AG08395 (cell line): ENCODE measurements around the gene CHFR.
A peak's percentile ranks its signal among the peaks of the same experiment; 100 is the strongest.
"Not testable (repeated sequence)": the region's sequence is repeated elsewhere in the genome, so short reads cannot be mapped to it uniquely, and the experiment has no call there.

Experiments used
- DNase-seq: peaks from one replicate; pipeline ENCODE4 v3.0.0; 2012; ENCODE audit warnings: mixed read lengths, low spot score

CHFR gene

GRCh38 chr12:132874620-132875019, 12.8 kb downstream of the CHFR start:
- DNase-seq = not testable (repeated sequence)

GRCh38 chr12:132874175-132874574, 13.2 kb downstream of the CHFR start:
- DNase-seq = no peak

DNA sequence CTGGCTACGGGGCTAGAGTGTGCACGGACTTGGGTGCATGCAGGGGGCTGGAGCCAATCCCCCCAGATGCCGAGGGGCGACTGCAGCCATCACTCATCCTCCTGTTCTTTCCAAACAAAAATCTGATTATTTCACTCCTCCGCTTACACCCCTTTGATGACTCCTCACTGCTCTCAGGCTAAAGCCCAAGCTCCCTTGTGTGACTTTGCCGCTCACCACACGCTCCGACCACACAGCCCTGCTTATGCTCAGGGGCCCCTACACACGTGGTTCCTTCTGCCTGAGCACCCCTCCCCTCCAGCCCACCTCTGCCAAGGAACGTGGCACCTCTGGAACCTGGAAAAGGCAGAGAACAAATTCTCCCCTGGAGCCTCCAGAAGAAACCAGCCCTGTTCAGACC, 13.7 kb downstream of the CHFR start:
- DNase-seq = no peak

DNA sequence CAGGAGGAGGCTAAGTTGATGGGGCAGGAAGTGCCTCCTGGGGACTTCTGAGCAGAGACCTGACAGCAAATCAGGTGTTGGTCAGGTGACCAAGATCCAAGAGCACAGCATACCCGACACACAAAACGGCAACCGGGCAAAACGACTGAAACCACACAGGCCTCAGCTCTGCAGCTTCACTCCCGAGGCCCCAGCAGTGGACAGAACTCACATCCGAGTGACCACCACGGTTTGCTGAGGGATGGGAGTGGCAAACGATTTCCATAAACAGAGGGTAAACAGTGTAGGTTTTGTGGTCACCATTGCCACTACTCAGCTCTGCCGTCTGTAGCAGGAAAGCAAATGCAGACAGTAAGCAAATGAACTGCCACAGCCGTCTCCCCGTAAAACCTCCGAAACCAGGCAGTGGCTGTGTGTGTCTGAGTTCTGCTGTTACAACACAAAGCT, 14.4 kb downstream of the CHFR start:
- DNase-seq = no peak

- no peak for DNase-seq
Measured at GRCh38 chr12:132872073-132872855, 15.1 kb downstream of the CHFR start.

DNA sequence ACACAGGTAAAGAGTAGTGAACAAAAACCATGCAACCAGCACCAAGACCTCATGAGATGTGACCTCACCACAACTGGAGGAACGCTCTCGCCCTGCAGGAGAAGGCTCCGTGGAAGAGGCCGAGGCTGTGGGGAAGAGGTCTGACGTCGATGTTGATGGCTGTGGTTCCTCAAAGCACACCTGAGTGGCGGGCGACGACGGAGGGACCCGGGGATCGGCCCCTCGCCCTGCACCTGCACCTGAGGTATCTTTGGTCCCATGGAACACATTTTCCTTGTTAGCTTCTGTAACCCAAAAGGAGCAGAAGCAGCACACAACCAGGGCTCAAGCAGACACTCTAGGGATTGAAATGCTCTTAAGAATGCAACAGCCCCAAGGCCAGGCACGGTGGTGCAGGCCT, 17.9 kb downstream of the CHFR start:
- no peak for DNase-seq

DNA sequence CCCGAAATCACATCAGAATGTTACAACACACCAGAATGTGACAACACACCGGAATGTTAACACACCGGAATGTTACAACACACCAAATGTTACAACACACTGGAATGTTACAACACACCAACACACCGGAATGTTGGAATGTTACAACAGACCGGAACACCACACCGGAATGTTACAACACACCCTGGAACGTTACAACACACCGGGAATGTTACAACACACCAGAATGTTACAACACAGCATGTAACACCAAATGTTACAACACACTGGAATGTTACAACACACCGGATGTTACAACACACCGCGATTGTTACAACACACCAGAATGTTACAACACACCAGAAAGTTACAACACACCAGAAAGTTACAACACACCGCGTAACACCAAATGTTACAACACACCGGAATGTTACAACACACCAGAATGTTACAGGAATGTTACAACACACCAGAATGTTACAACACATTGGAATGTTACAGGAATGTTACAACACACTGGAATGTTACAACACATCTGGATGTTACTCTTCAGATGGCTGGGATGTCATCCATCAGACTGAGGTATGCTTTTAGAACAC, 21.1 kb downstream of the CHFR start:
- DNase-seq = peak; percentile 28

DNA sequence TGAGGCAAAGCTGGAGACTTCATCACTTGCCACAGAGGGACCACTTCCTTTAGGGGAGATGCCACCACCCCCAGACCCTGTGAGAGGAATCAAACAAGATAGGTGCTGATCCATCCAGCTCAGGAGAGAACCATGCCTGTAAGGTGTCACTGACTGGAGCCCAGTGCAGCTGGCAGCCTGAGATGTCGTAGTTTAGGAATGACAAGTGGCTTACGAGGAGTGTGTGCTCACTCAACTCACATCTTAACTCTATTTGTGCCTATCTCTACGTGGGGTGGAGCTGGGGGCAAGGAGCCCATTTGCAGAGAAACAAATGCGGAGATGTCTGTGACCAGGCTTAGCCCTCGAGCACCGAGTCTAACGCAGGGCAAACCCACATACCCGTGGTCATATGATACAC, 25.8 kb downstream of the CHFR start:
- no peak for DNase-seq

DNA sequence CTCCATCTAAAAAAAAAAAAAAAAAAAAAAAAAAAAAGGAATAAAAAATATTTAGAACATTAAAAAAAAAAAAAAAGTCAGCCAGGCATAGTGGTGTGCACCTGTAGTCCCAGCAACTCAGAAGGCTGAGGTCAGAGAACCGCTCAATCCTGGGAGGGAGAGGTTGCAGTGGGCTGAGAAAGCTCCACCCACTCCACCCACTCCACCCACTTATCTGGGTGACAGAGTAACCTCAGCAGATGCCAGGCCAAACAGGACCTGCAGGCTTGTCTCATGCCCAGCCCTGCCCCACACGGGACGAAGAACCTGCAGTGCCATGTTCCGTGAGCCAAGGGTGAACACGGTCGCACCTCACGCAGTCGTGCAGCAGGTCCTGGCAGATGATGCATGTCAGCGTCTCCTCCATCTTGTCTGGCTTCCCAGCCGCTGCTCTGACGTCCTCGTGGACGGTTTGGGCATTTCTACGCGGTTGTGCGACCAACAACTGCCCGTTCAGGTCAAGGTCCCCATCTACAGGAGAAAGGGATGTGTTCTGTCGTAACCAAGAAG, 28.6 kb downstream of the CHFR start:
- no peak for DNase-seq

DNA sequence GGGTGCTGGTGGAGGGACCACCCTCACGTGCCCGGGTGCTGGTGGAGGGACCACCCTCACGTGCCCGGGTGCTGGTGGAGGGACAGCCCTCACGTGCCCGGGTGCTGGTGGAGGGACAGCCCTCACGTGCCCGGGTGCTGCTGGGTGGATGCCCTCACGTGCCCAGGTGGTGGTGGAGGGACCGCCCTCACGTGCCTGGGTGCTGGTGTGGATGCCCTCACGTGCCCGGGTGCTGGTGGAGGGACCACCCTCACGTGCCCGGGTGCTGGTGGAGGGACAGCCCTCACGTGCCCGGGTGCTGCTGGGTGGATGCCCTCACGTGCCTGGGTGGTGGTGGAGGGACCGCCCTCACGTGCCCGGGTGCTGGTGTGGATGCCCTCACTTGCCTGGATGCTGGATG, 30.4 kb downstream of the CHFR start:
- DNase-seq = not testable (repeated sequence)

DNA sequence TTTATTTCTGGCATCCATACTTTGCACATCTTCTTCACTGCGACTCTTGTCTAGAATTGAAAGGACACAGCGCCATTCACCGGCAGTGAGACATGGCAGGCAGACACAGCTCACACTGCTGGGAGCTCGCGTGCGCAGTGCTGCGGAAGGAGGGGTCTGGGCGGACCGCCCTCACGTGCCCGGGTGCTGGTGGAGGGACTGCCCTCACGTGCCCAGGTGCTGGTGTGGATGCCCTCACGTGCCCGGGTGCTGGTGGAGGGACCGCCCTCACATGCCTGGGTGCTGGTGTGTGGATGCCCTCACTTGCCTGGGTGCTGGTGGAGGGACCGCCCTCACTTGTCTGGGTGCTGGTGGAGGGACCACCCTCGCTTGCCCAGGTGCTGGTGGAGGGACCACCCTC, 30.8 kb downstream of the CHFR start:
- DNase-seq = no peak

DNA sequence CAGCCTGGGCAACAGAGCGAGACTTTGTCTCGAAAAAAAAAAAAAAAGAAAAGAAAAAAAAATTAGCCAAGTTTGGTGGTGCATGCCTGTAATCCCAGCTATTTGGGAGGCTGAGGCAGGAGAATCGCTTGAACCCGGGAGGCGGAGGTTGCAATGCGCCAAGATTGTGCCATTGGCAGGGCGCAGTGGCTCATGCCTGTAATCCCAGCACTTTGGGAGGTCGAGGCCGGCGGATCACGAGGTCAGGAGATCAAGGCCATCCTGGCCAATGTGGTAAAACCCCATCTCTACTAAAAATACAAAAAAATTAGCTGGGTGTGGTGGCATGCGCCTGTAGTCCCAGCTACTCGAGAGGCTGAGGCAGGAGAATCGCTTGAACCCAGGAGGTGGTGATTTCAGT, 32.2 kb downstream of the CHFR start:
- DNase-seq = not testable (repeated sequence)

GRCh38 chr12:132853285-132854092, 33.9 kb downstream of the CHFR start:
- no peak for DNase-seq

- no peak for DNase-seq
Measured at GRCh38 chr12:132852496-132852895, 34.9 kb downstream of the CHFR start.

DNA sequence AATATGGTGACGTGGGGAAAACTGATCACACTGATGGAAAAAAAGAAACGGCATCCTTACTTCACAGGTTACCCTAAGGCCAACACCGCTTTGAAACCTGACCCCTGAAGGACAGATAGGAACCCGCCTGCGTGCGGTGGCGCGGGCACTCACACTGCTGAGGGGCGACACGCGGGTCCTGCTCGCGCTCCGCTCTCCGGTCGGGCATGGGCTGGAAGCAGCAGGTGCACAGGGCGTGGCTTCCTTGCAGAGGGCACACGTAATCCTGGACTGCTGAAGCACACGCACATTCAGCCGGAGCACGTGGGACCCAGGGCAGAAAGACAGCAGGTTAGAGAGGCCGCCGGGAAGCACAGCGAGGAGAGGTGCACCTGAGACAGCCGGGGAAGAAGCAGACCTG, 35.9 kb downstream of the CHFR start:
- DNase-seq = no peak

- no peak for DNase-seq
Measured at GRCh38 chr12:132850291-132850690, 37.1 kb downstream of the CHFR start.

DNA sequence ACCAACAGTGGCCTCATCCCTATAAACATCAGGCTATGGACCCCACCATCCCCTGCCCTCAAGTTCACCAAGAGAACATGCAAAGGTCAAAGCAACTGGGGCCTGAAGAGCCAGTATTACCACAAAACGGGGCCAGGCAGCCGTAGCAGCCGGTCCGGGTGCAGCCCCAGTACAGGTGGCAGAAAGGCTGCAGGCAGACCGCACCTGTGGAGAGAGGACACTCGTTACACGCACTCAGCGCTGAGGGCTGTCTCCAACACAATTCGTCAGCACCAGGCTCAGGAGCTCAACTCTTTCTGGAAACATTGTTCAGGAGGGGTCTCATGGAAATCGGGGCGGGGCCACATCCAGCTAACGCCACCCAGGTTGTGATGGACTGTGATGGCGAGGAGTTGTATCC, 38.9 kb downstream of the CHFR start:
- DNase-seq = no peak

DNA sequence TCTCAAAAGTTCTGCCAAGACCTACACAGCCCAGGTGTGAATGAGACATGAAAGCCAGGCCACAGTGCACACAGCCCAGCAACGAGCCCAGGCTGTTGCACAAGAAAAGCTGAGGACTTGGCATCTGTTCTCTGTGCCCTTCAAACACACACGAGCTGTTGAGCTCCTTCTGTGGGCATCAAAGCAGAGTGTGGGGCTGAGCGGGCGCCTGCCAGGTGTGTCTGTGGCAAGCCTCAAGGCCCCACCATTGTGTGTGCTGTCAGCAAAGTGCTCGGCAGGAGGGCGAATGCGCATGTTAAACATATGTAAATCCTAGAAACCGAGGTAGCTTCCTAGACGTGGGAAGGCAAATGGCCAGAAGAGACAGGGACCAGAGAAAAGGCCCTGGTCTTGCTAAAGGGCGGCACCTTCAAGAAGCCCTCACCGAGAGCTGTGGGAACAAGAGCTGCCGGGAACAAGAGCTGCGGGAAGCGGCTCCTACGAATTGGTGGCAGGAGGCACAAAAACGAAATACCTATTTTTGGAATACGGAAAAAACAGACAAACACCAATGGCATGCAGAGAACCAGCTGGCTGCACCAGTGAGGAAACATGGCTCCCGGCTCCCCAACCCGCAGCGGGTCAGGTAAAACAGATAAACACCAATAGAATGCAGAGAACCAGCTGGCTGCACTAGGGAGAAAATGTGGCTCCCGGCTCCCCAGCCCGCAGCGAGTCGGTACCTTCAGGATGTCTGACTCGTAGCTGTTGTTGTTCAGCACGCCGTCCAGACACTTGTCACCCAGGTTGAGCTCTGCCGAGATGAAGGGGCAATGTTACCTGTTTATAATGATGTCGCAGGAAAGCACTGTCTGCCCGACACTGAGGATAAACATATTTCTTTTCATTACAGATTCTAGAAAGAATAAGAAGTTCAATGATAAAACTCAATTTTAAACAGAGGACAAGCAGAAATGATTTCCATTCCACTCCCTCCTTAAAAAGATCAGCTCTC, 39.7 kb downstream of the CHFR start:
- no peak for DNase-seq

DNA sequence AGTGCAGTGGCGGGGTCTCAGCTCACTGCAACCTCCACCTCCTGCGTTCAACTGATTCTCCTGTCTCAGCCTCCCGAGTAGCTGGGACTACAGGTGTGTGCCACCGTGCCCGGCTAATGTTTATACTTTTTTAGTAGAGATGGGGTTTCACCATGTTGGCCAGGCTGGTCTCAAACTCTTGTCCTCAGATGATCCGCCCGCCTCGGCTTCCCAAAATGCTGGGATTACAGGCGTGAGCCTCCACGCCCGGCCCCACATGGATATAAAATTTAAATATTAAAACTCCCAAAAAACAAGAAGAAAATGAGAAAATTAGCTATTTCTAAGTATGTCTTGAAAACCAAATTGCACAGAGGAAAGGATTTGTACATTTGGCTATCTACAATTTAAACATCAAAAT, 42.7 kb downstream of the CHFR start:
- DNase-seq = not testable (repeated sequence)

GRCh38 chr12:132842449-132843045, 44.9 kb downstream of the CHFR start:
- no peak for DNase-seq

GRCh38 chr12:132841151-132841550, 46.3 kb downstream of the CHFR start:
- DNase-seq = no peak
